C4-2B (cell line): Measurements from ENCODE around the gene ZNF296.

Experiments used
- CTCF ChIP-seq: fragments of 450-650 bp; conservative IDR thresholded peaks from 2 replicates; pipeline ENCODE4 v1.5.1; 2017; ENCODE audit warnings: mild to moderate bottlenecking
- ZFX ChIP-seq: fragments of 450-650 bp; IDR thresholded peaks from 2 replicates; pipeline ENCODE4 v1.6.1; 2017

- TF ChIP-seq CTCF (no peak), ZFX (no peak)
Measured at GRCh38 chr19:45049073-45049736, 27.1 kb downstream of the ZNF296 start.
